Measurements from ENCODE around the gene DTX3L. TPM values are rescaled to one million over a fixed set of nuclear protein-coding genes. Genes with fewer than 3 reads are reported as not detected.

DTX3L gene
- total and polyA plus RNA-seq, 4 donors: 18.7 to 52.0 (median 30.6) TPM

GRCh38 chr3:122589297-122589696 lies 25.2 kb downstream of the DTX3L start:
- no peak overlapping the region for H3K27ac ChIP-seq (ENCODE audit: low read depth in 1 of 2, low read length in 1 of 2)
- no peaks in the 10 kb centered on the region for H3K4me1 ChIP-seq (ENCODE audit: control insufficient read depth in 5 of 5, insufficient read depth in 5 of 5, low read length in 5 of 5)
- no peak overlapping the region for H3K4me3 ChIP-seq
- WGBS, 2 donors: 45 to 51% methylated on average over 5 of the region's 5 CpGs
- H3K9me3 ChIP-seq (ENCODE audit: control insufficient read depth in 4 of 4, insufficient read depth in 3 of 4, low read length in 3 of 4): no peaks in the 10 kb centered on the region
- DNase-seq (no peak), ATAC-seq (ENCODE audit: insufficient read depth, low FRiP score) (no peak)
- no peak overlapping the region for H3K9ac ChIP-seq (ENCODE audit: insufficient read depth in 1 of 2, low read length in 2 of 2)
- TF ChIP-seq CTCF (IDR thresholded peaks at IDR 0.05; ENCODE audit: control extremely low read depth, extremely low read depth): no peak
- H3K27me3 ChIP-seq (ENCODE audit: control insufficient read depth in 3 of 3, insufficient read depth in 3 of 3, low read length in 2 of 3): peaks cover 0 to 6% (median 0%) of the 10 kb centered on the region in 3 donors
- H3K36me3 ChIP-seq (ENCODE audit: control insufficient read depth in 4 of 4, insufficient read depth in 4 of 4, low read length in 4 of 4): no peaks in the 10 kb centered on the region

- H3K27me3 ChIP-seq (ENCODE audit: control insufficient read depth in 3 of 3, insufficient read depth in 3 of 3, low read length in 2 of 3): peaks cover 0 to 8% (median 0%) of the 10 kb centered on the region in 3 donors
- H3K9me3 ChIP-seq (ENCODE audit: control insufficient read depth in 4 of 4, insufficient read depth in 3 of 4, low read length in 3 of 4): no peaks in the 10 kb centered on the region
- no peak overlapping the region for H3K4me3 ChIP-seq
- DNase-seq (no peak), ATAC-seq (ENCODE audit: insufficient read depth, low FRiP score) (no peak)
- no peak for TF ChIP-seq CTCF (IDR thresholded peaks at IDR 0.05; ENCODE audit: control extremely low read depth, extremely low read depth)
- H3K9ac ChIP-seq (ENCODE audit: insufficient read depth in 1 of 2, low read length in 2 of 2): no peak overlapping the region
- no peaks in the 10 kb centered on the region for H3K4me1 ChIP-seq (ENCODE audit: control insufficient read depth in 5 of 5, insufficient read depth in 5 of 5, low read length in 5 of 5)
- no peaks in the 10 kb centered on the region for H3K36me3 ChIP-seq (ENCODE audit: control insufficient read depth in 4 of 4, insufficient read depth in 4 of 4, low read length in 4 of 4)
- WGBS, 2 donors: 99 to 100% methylated on average over 2 of the region's 2 CpGs
- H3K27ac ChIP-seq (ENCODE audit: low read depth in 1 of 2, low read length in 1 of 2): no peak overlapping the region
These were observed 26.5 kb downstream of the DTX3L start for GRCh38 chr3:122590610-122591009.

GRCh38 chr3:122594025-122594424 lies 29.9 kb downstream of the DTX3L start:
- Histone ChIP-seq H3K36me3 (ENCODE audit: control insufficient read depth in 4 of 4, insufficient read depth in 4 of 4, low read length in 4 of 4) (no peaks in the 10 kb centered on the region), H3K4me3 (no peak overlapping the region), H3K27me3 (ENCODE audit: control insufficient read depth in 3 of 3, insufficient read depth in 3 of 3, low read length in 2 of 3) (peaks cover 0 to 8% (median 0%) of the 10 kb centered on the region in 3 donors), H3K27ac (ENCODE audit: low read depth in 1 of 2, low read length in 1 of 2) (no peak overlapping the region), H3K9me3 (ENCODE audit: control insufficient read depth in 4 of 4, insufficient read depth in 3 of 4, low read length in 3 of 4) (no peaks in the 10 kb centered on the region), H3K4me1 (ENCODE audit: control insufficient read depth in 5 of 5, insufficient read depth in 5 of 5, low read length in 5 of 5) (no peaks in the 10 kb centered on the region), H3K9ac (ENCODE audit: insufficient read depth in 1 of 2, low read length in 2 of 2) (no peak overlapping the region)
- ATAC-seq (ENCODE audit: insufficient read depth, low FRiP score) (no peak), DNase-seq (no peak)
- TF ChIP-seq CTCF (IDR thresholded peaks at IDR 0.05; ENCODE audit: control extremely low read depth, extremely low read depth): no peak

- H3K9me3 ChIP-seq (ENCODE audit: control insufficient read depth in 4 of 4, insufficient read depth in 3 of 4, low read length in 3 of 4): no peaks in the 10 kb centered on the region
- H3K36me3 ChIP-seq (ENCODE audit: control insufficient read depth in 4 of 4, insufficient read depth in 4 of 4, low read length in 4 of 4): no peaks in the 10 kb centered on the region
- peaks cover 0 to 8% (median 0%) of the 10 kb centered on the region in 3 donors for H3K27me3 ChIP-seq (ENCODE audit: control insufficient read depth in 3 of 3, insufficient read depth in 3 of 3, low read length in 2 of 3)
- no peak overlapping the region for H3K9ac ChIP-seq (ENCODE audit: insufficient read depth in 1 of 2, low read length in 2 of 2)
- WGBS, 2 donors: 88 to 98% methylated on average over 3 of the region's 3 CpGs
- DNase-seq: no peak
- no peak overlapping the region for H3K4me3 ChIP-seq
- no peak for TF ChIP-seq CTCF (IDR thresholded peaks at IDR 0.05; ENCODE audit: control extremely low read depth, extremely low read depth)
- H3K27ac ChIP-seq (ENCODE audit: low read depth in 1 of 2, low read length in 1 of 2): no peak overlapping the region
- H3K4me1 ChIP-seq (ENCODE audit: control insufficient read depth in 5 of 5, insufficient read depth in 5 of 5, low read length in 5 of 5): no peaks in the 10 kb centered on the region
- ATAC-seq (ENCODE audit: insufficient read depth, low FRiP score): no peak
These were observed 34.0 kb downstream of the DTX3L start for GRCh38 chr3:122598151-122598550.

Measured in lung (tissue), 12 donors.